Subcutaneous preadipocyte (primary cell): ENCODE measurements around the gene KRTAP10-12. TPM values are rescaled to one million over a fixed set of nuclear protein-coding genes. Genes with fewer than 3 reads are reported as not detected.

Source experiments
- small RNA-seq: library from RNA; depleted of rRNA; stranded (forward); fragments of <200 nt; gene quantifications from one replicate; pipeline ENCODE3, GENCODE V24; 2012
- total RNA-seq: library from RNA; depleted of rRNA; stranded (reverse); fragments of >200 nt; gene quantifications from 2 replicates; pipeline ENCODE4 v1.2.3, GENCODE V29; 2012

The KRTAP10-12 gene
- not detected in 2 replicates for total RNA-seq

GRCh38 chr21:44697172-44697810, at the start of gene KRTAP10-12:
KRTAP10-12 (plus strand) TSS chr21:44697172; CDS start chr21:44697202, 30 bp downstream.

GRCh38 chr21:44654576-44655175, 42.3 kb upstream of the KRTAP10-12 start, which contains the start of gene KRTAP12-4:
KRTAP12-4 (minus strand) TSS chr21:44654659; CDS start chr21:44654614, 45 bp downstream.

GRCh38 chr21:44657635-44658540, 39.1 kb upstream of the KRTAP10-12 start, which contains the start of gene KRTAP12-3:
KRTAP12-3 (plus strand) TSS chr21:44657932; CDS start chr21:44657980, 48 bp downstream.

GRCh38 chr21:44666401-44667320, 30.3 kb upstream of the KRTAP10-12 start, which contains the start of gene KRTAP12-2:
KRTAP12-2 (minus strand) TSS chr21:44666927; CDS start chr21:44666886, 41 bp downstream.

GRCh38 chr21:44681861-44682579, 15.0 kb upstream of the KRTAP10-12 start, which contains the start of gene KRTAP12-1:
KRTAP12-1 (minus strand) TSS chr21:44682163; CDS start chr21:44682123, 40 bp downstream.

GRCh38 chr21:44711327-44712202, 14.6 kb downstream of the KRTAP10-12 start, which contains the start of gene TSPEAR:
TSPEAR (minus strand) TSS chr21:44711572; CDS start chr21:44711514, 58 bp downstream.

Small RNAs within 50 kb of the gene (small RNA-seq; reads per million reads assigned to genes)
- not detected for gene KRTAP12-6P

Other genes starting within 250 kb of the KRTAP10-12 start
- gene LRRC3, start 241.7 kb upstream of the KRTAP10-12 start, total RNA-seq: 1.2 and 1.5 TPM in 2 replicates
- not detected in 2 replicates for gene KRTAP10-1, start 157.0 kb upstream of the KRTAP10-12 start, total RNA-seq
- not detected in 2 replicates for gene KRTAP10-2, start 145.7 kb upstream of the KRTAP10-12 start, total RNA-seq
- not detected in 2 replicates for gene KRTAP10-3, start 138.4 kb upstream of the KRTAP10-12 start, total RNA-seq
- gene KRTAP10-4, start 123.4 kb upstream of the KRTAP10-12 start, total RNA-seq: not detected in 2 replicates
- not detected in 2 replicates for gene KRTAP10-5, start 116.6 kb upstream of the KRTAP10-12 start, total RNA-seq
- gene KRTAP10-6, start 104.7 kb upstream of the KRTAP10-12 start, total RNA-seq: not detected in 2 replicates
- gene KRTAP10-7, start 96.6 kb upstream of the KRTAP10-12 start, total RNA-seq: not detected in 2 replicates
- not detected in 2 replicates for gene KRTAP10-8, start 85.1 kb upstream of the KRTAP10-12 start, total RNA-seq
- gene KRTAP10-9, start 70.1 kb upstream of the KRTAP10-12 start, total RNA-seq: not detected in 2 replicates
- not detected in 2 replicates for gene KRTAP10-10, start 59.8 kb upstream of the KRTAP10-12 start, total RNA-seq
- gene KRTAP10-11, start 50.8 kb upstream of the KRTAP10-12 start, total RNA-seq: not detected in 2 replicates
- not detected in 2 replicates for gene KRTAP12-4, start 42.5 kb upstream of the KRTAP10-12 start, total RNA-seq
- gene KRTAP12-3, start 39.2 kb upstream of the KRTAP10-12 start, total RNA-seq: not detected in 2 replicates
- not detected in 2 replicates for gene KRTAP12-2, start 30.2 kb upstream of the KRTAP10-12 start, total RNA-seq
- gene KRTAP12-1, start 15.0 kb upstream of the KRTAP10-12 start, total RNA-seq: not detected in 2 replicates
- gene TSPEAR, start 14.4 kb downstream of the KRTAP10-12 start, total RNA-seq: not detected in 2 replicates
- gene UBE2G2, start 104.6 kb downstream of the KRTAP10-12 start, total RNA-seq: 92.7 and 94.8 TPM in 2 replicates
- 69.0 and 84.1 TPM in 2 replicates for gene SUMO3, start 120.9 kb downstream of the KRTAP10-12 start, total RNA-seq
- gene PTTG1IP, start 176.5 kb downstream of the KRTAP10-12 start, total RNA-seq: 108 and 111 TPM in 2 replicates
- gene ITGB2, start 223.7 kb downstream of the KRTAP10-12 start, total RNA-seq: not detected in 2 replicates
- 17.6 and 22.1 TPM in 2 replicates for gene SLX9, start 242.9 kb downstream of the KRTAP10-12 start, total RNA-seq